Tibial artery (tissue), 4 donors: ENCODE measurements around the gene ZFAND5.

Experiments
- DNase-seq, 2 donors: peaks; one replicate each; pipeline ENCODE4 v3.0.0-alpha.2; 2019
- H3K27ac ChIP-seq, 2 donors: fragments of 200-600 bp; sonication (generic) in 1 of 2; 1 replicate in 1 of 2; 2 replicates in 1 of 2; pipeline ENCODE4 v1.5.1; 2018 to 2019; ENCODE audit warnings: mild to moderate bottlenecking in 1 of 2
- H3K27me3 ChIP-seq, 2 donors: fragments of 200-600 bp; sonication (generic) in 1 of 2; one replicate each; pipeline versions ENCODE4 v1.5.1 to v1.6.0; 2016 to 2019
- H3K36me3 ChIP-seq, 3 donors: fragments of 200-600 bp; sonication (generic) in 2 of 3; one replicate each; pipeline ENCODE4 v1.5.1; 2016 to 2019; ENCODE audit warnings: mild to moderate bottlenecking in 2 of 3
- H3K4me1 ChIP-seq, 4 donors: fragments of 200-600 bp; sonication (generic) in 2 of 4; 1 replicate in 3 of 4; 2 replicates in 1 of 4; pipeline ENCODE4 v1.5.1; 2016 to 2019
- H3K4me3 ChIP-seq, 2 donors: fragments of 200-600 bp; sonication (generic) in 1 of 2; 1 replicate in 1 of 2; 2 replicates in 1 of 2; pipeline ENCODE4 v1.5.1; 2018 to 2019; ENCODE audit warnings: mild to moderate bottlenecking in 2 of 2
- H3K9me3 ChIP-seq, 3 donors: fragments of 200-600 bp; sonication (generic) in 1 of 3; one replicate each; pipeline ENCODE4 v1.5.1; 2016 to 2019
- CTCF ChIP-seq, 2 experiments: fragments of 200-600 bp in 1 of 2; fragments of 450-650 bp in 1 of 2; IDR thresholded peaks; one replicate each; pipeline ENCODE4 v1.5.1; 2017 to 2019; ENCODE audit warnings: antibody characterized with exemption in 2 of 2, mild to moderate bottlenecking in 1 of 2, moderate library complexity in 1 of 2
- intact Hi-C: fragments of 100-400 bp; cut with DNase I; formaldehyde crosslinking; loops from one replicate; pipeline ENCODE4 v1.15.0; 2023; ENCODE audit warnings: low total_unique reads

The ZFAND5 gene

DNA sequence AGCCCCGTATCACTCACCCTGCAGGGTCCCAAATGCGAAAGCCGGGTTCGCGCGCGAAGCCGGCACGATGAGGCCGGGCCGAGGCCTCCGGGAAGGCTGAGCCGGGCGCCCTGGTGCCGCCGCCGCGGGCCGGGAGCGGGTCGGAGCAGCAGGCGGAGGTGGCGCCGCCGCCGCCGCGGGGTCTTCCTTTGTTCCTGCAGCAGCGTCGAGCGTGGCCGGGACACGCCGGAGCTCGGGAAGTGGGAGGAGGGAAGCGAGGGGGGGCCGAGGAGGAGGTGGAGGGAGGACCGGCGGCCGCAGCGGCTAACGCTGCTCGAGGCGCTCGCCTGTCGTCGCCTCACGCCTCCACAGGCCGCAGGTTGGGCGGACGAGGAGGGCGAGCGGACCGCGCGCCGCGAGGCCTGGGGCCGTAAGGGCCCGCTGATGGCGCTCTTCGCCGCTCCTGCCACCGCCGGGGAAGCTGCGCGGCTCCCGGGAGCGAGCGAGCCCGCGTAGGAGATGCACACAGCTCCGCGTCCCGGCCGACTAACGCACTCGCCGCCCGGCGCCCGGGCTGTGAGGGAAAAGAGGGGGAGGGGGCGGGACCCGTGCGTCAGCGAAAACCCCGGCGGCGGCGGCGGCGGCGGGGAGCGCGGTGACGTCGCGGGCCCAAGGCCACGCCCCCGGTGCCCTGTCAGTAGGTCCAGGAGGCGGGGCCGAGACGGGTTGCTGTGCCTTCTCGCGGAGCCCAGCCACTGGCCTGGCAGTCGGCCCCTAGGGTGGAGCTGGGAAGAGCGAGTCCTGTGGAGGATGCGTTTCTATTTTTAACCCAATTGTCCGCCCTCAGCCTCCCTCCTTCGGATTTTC, at the start of gene ZFAND5:
Gene ZFAND5 (minus strand): TSS at position 530 of the 846 bp plus-strand sequence. CDS start 4,430 bp downstream, outside the sequence.
- no peaks in the 10 kb centered on the region for H3K27me3 ChIP-seq
- H3K9me3 ChIP-seq, result no peaks in the 10 kb centered on the region
- peaks cover 1 to 25% (median 22%) of the 10 kb centered on the region in 3 donors for H3K36me3 ChIP-seq
- DNase-seq, result peak; percentile 99 to 100
- TF ChIP-seq CTCF (IDR thresholded peaks at IDR 0.05), result no peak
- peaks cover 0 to 28% (median 16%) of the 10 kb centered on the region in 4 donors for H3K4me1 ChIP-seq
- intact Hi-C loops, result loop anchor here (5.0 to 10.0 kb wide), 2 partner anchors 230 to 1953 kb away; partner anchors contain the start of gene KLF9
- peak within 1 kb of the TSS; percentile 89 to 97 for H3K4me3 ChIP-seq
- peak within 1 kb of the TSS; percentile 99 to 100 for H3K27ac ChIP-seq

DNA sequence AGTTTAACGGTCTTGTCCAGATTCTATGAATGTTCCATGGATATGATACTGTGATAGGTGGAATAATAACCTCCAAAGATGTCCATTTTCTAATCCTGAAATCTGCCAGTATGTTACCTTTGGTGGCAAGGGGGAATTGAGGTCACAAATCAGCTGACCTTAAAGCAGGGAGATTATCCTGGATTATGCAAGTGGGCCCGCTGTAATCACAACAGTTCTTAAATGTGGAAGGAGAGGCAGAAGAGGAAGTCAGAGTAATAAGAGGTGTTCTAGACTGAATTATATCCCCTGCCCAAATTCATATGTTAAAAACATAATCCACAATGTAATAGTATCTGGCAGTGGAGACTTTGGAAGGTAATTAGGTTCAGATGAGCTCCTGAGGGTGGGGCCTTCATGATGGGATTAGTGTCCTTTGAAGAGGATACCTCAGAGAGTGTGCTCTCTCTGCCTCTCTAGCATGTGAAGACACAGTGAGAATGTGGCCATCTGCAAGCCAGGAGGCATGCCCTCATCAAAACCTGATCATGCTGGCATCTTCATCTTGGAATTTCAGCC, 47.6 kb upstream of the ZFAND5 start:
- no peak overlapping the region for H3K4me3 ChIP-seq
- intact Hi-C loops, result no loop called here
- no peaks in the 10 kb centered on the region for H3K9me3 ChIP-seq
- no peak for DNase-seq
- H3K27me3 ChIP-seq, result no peaks in the 10 kb centered on the region
- no peak for TF ChIP-seq CTCF (IDR thresholded peaks at IDR 0.05)
- no peaks in the 10 kb centered on the region for H3K4me1 ChIP-seq
- no peaks in the 10 kb centered on the region for H3K36me3 ChIP-seq
- H3K27ac ChIP-seq, result no peak overlapping the region

DNA sequence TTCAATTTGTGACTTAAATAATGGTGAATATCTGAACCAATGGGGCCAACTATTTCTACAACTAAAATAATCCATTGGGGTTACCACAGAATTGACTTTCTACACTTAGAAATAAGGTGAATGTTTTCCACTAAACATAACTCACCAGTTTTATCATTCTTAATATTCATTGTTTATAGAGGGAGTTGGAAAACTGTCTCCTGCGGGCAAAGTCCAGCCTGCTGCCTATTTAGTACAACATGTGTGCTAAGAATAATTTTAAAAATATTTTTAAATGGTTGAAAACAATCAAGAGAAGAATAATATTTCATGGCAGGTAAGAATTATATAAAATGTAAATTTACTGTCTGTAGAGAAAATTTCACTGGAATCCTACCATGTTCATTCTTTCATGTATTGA, 45.2 kb upstream of the ZFAND5 start:
- Histone ChIP-seq H3K9me3 (no peaks in the 10 kb centered on the region), H3K4me3 (no peak overlapping the region), H3K36me3 (no peaks in the 10 kb centered on the region), H3K27ac (no peak overlapping the region), H3K4me1 (no peaks in the 10 kb centered on the region), H3K27me3 (no peaks in the 10 kb centered on the region)
- no peak for TF ChIP-seq CTCF (IDR thresholded peaks at IDR 0.05)
- intact Hi-C loops, result no loop called here
- DNase-seq, result no peak

DNA sequence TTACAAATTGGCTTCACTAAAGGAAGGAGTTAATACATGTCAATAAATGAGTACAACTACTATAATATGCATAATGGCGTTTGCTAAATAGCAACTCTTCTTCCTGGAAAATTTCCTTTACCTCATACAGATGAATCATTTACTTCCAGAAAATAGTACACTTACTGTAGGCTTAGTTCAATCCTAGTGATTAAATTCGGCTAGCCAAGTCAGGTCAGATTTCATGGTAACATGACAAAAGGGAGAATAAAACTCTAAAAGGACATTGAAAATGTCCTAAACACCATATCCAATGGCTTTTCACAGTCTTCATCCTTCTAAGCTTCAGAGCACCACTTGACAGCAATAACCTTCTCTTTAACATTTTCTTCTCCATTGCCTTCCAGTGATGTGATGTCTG, 42.1 kb upstream of the ZFAND5 start:
- Histone ChIP-seq H3K27me3 (no peaks in the 10 kb centered on the region), H3K36me3 (no peaks in the 10 kb centered on the region), H3K27ac (no peak overlapping the region), H3K9me3 (no peaks in the 10 kb centered on the region), H3K4me3 (no peak overlapping the region), H3K4me1 (no peaks in the 10 kb centered on the region)
- no peak for TF ChIP-seq CTCF (IDR thresholded peaks at IDR 0.05)
- intact Hi-C loops, result no loop called here
- DNase-seq, result no peak

- Histone ChIP-seq H3K4me1 (no peaks in the 10 kb centered on the region), H3K36me3 (no peaks in the 10 kb centered on the region), H3K4me3 (no peak overlapping the region), H3K27ac (no peak overlapping the region), H3K27me3 (no peaks in the 10 kb centered on the region), H3K9me3 (no peaks in the 10 kb centered on the region)
- intact Hi-C loops, result no loop called here
- no peak for TF ChIP-seq CTCF (IDR thresholded peaks at IDR 0.05)
- no peak for DNase-seq
These were observed 37.7 kb upstream of the ZFAND5 start for GRCh38 chr9:72402744-72403143.
